Karpas-422 (cell line): Measurements from ENCODE around the gene ARAP2. TPM values are rescaled to one million over a fixed set of nuclear protein-coding genes. Genes with fewer than 3 reads are reported as not detected.

ENCODE experiments used
- DNase-seq: peaks from one replicate; pipeline ENCODE4 v3.0.0-alpha.2; 2015
- H2AFZ ChIP-seq: fragments of 200-600 bp; sonication (generic); 2 replicates; pipeline ENCODE4 v1.6.1; 2014; ENCODE audit warnings: antibody characterized with exemption, low read length, mixed read lengths
- H3K27ac ChIP-seq: fragments of 200-600 bp; sonication (generic); 2 replicates; pipeline ENCODE4 v1.5.1; 2014; ENCODE audit warnings: mild to moderate bottlenecking, low read length, moderate library complexity
- H3K27me3 ChIP-seq: fragments of 200-600 bp; sonication (generic); 2 replicates; pipeline ENCODE4 v1.6.1; 2014; ENCODE audit warnings: low read length, mixed read lengths
- H3K36me3 ChIP-seq: fragments of 200-600 bp; sonication (generic); 2 replicates; pipeline ENCODE4 v1.6.1; 2014; ENCODE audit warnings: low read length, mixed read lengths; ENCODE audit not compliant: insufficient read depth
- H3K4me1 ChIP-seq: fragments of 200-600 bp; sonication (generic); 2 replicates; pipeline ENCODE4 v1.6.1; 2014; ENCODE audit warnings: mild to moderate bottlenecking, low read length, mixed read lengths
- H3K4me2 ChIP-seq: fragments of 200-600 bp; sonication (generic); 2 replicates; pipeline ENCODE4 v1.6.1; 2014; ENCODE audit warnings: low read length, low read depth, mild to moderate bottlenecking; ENCODE audit not compliant: poor library complexity, severe bottlenecking
- H3K4me3 ChIP-seq: fragments of 200-600 bp; sonication (generic); 2 replicates; pipeline ENCODE4 v1.5.1; 2014; ENCODE audit warnings: mild to moderate bottlenecking, antibody characterized with exemption, low read length, mixed read lengths
- H3K79me2 ChIP-seq: fragments of 200-600 bp; sonication (generic); 2 replicates; pipeline ENCODE4 v1.6.1; 2014; ENCODE audit warnings: mild to moderate bottlenecking, low read length, mixed read lengths
- H3K9ac ChIP-seq: fragments of 200-600 bp; sonication (generic); 2 replicates; pipeline ENCODE4 v1.6.0; 2014; ENCODE audit warnings: low read length
- H3K9me2 ChIP-seq: fragments of 200-600 bp; sonication (generic), shearing (Covaris generic); replicated peaks from 2 replicates; pipeline ENCODE4 v1.6.0; 2014; ENCODE audit warnings: mild to moderate bottlenecking, low read length, moderate library complexity; ENCODE audit not compliant: insufficient read depth
- H3K9me3 ChIP-seq: fragments of 300-700, 200-600 bp; sonication (generic); 2 replicates; pipeline ENCODE4 v1.6.1; 2014; ENCODE audit warnings: low read length, mixed read lengths
- H4K20me1 ChIP-seq: fragments of 200-600 bp; sonication (generic); 2 replicates; pipeline ENCODE4 v1.6.1; 2014; ENCODE audit warnings: mild to moderate bottlenecking, antibody characterized with exemption, low read length, low read depth; ENCODE audit not compliant: insufficient read depth
- total RNA-seq: library from RNA; depleted of rRNA; stranded (reverse); fragments of >200 nt; shearing (Covaris generic); gene quantifications from 2 replicates; pipeline ENCODE4 v1.2.3, GENCODE V29; 2014; ENCODE audit warnings: low replicate concordance

Gene ARAP2
- total RNA-seq, 1 experiment from 2014 or later = 4.7 TPM

GRCh38 chr4:36207831-36208520 lies 36.3 kb downstream of the ARAP2 start:
- no peaks in the 10 kb centered on the region for H4K20me1 ChIP-seq
- H3K4me1 ChIP-seq = no peaks in the 10 kb centered on the region
- no peak for DNase-seq
- no peaks in the 10 kb centered on the region for H3K9me2 ChIP-seq
- H2AFZ ChIP-seq = no peak overlapping the region
- no peak overlapping the region for H3K4me2 ChIP-seq
- no peak overlapping the region for H3K9ac ChIP-seq
- H3K4me3 ChIP-seq = no peak overlapping the region
- peaks cover 3% of the 10 kb centered on the region; the same call in 1 of the 2 replicates for H3K9me3 ChIP-seq
- no peaks in the 10 kb centered on the region for H3K27me3 ChIP-seq
- H3K36me3 ChIP-seq = no peaks in the 10 kb centered on the region
- H3K79me2 ChIP-seq = no peaks in the 10 kb centered on the region
- no peak overlapping the region for H3K27ac ChIP-seq

- H3K4me1 ChIP-seq = no peaks in the 10 kb centered on the region
Observed at GRCh38 chr4:36207367-36207766, 36.9 kb downstream of the ARAP2 start.

GRCh38 chr4:36206603-36207311 lies 37.6 kb downstream of the ARAP2 start:
- no peaks in the 10 kb centered on the region for H3K4me1 ChIP-seq
- no peak overlapping the region for H3K9ac ChIP-seq
- no peaks in the 10 kb centered on the region for H3K9me2 ChIP-seq
- H3K27ac ChIP-seq = no peak overlapping the region
- H3K4me3 ChIP-seq = no peak overlapping the region
- no peaks in the 10 kb centered on the region for H4K20me1 ChIP-seq
- no peak overlapping the region for H3K4me2 ChIP-seq
- H3K9me3 ChIP-seq = peaks cover 3% of the 10 kb centered on the region; the same call in 1 of the 2 replicates
- H3K36me3 ChIP-seq = no peaks in the 10 kb centered on the region
- no peaks in the 10 kb centered on the region for H3K79me2 ChIP-seq
- no peak overlapping the region for H2AFZ ChIP-seq
- DNase-seq = no peak
- no peaks in the 10 kb centered on the region for H3K27me3 ChIP-seq

More at GRCh38 chr4:36207367-36207766, 36.9 kb downstream of the ARAP2 start:
- no peak for DNase-seq
- no peaks in the 10 kb centered on the region for H3K9me2 ChIP-seq
- no peak overlapping the region for H3K4me3 ChIP-seq
- no peaks in the 10 kb centered on the region for H3K79me2 ChIP-seq
- H4K20me1 ChIP-seq = no peaks in the 10 kb centered on the region
- no peak overlapping the region for H2AFZ ChIP-seq
- H3K4me2 ChIP-seq = no peak overlapping the region
- H3K9me3 ChIP-seq = peaks cover 3% of the 10 kb centered on the region; the same call in 1 of the 2 replicates
- H3K9ac ChIP-seq = no peak overlapping the region
- no peak overlapping the region for H3K27ac ChIP-seq
- H3K27me3 ChIP-seq = no peaks in the 10 kb centered on the region
- H3K36me3 ChIP-seq = no peaks in the 10 kb centered on the region

GRCh38 chr4:36206012-36206411 lies 38.3 kb downstream of the ARAP2 start:
- Histone ChIP-seq H4K20me1 (no peaks in the 10 kb centered on the region), H3K9ac (no peak overlapping the region), H3K36me3 (no peaks in the 10 kb centered on the region), H3K4me2 (no peak overlapping the region), H3K27ac (no peak overlapping the region), H3K4me1 (no peaks in the 10 kb centered on the region), H3K27me3 (no peaks in the 10 kb centered on the region), H3K9me3 (peaks cover 8% of the 10 kb centered on the region; the same call in 1 of the 2 replicates), H3K4me3 (no peak overlapping the region), H2AFZ (no peak overlapping the region), H3K79me2 (no peaks in the 10 kb centered on the region), H3K9me2 (no peaks in the 10 kb centered on the region)
- DNase-seq = no peak

GRCh38 chr4:36198861-36199260 lies 45.5 kb downstream of the ARAP2 start:
- DNase-seq = no peak
- no peak overlapping the region for H3K4me3 ChIP-seq
- peaks cover 5% of the 10 kb centered on the region; the same call in 1 of the 2 replicates for H3K9me3 ChIP-seq

GRCh38 chr4:36198068-36198808 lies 46.1 kb downstream of the ARAP2 start:
- H3K9ac ChIP-seq = no peak overlapping the region
- no peaks in the 10 kb centered on the region for H3K9me2 ChIP-seq
- H3K4me3 ChIP-seq = no peak overlapping the region
- H3K27ac ChIP-seq = no peak overlapping the region
- no peaks in the 10 kb centered on the region for H3K36me3 ChIP-seq
- peaks cover 5% of the 10 kb centered on the region; the same call in 1 of the 2 replicates for H3K9me3 ChIP-seq
- no peak for DNase-seq
- no peaks in the 10 kb centered on the region for H4K20me1 ChIP-seq
- H3K4me1 ChIP-seq = no peaks in the 10 kb centered on the region
- H3K4me2 ChIP-seq = no peak overlapping the region
- H3K79me2 ChIP-seq = no peaks in the 10 kb centered on the region
- no peak overlapping the region for H2AFZ ChIP-seq
- no peaks in the 10 kb centered on the region for H3K27me3 ChIP-seq

More at GRCh38 chr4:36198861-36199260, 45.5 kb downstream of the ARAP2 start:
- no peaks in the 10 kb centered on the region for H4K20me1 ChIP-seq
- H3K9ac ChIP-seq = no peak overlapping the region
- H3K36me3 ChIP-seq = no peaks in the 10 kb centered on the region
- no peak overlapping the region for H3K27ac ChIP-seq
- no peaks in the 10 kb centered on the region for H3K4me1 ChIP-seq
- no peak overlapping the region for H2AFZ ChIP-seq
- no peaks in the 10 kb centered on the region for H3K79me2 ChIP-seq
- no peak overlapping the region for H3K4me2 ChIP-seq
- H3K27me3 ChIP-seq = no peaks in the 10 kb centered on the region
- no peaks in the 10 kb centered on the region for H3K9me2 ChIP-seq

- DNase-seq = no peak
- peaks cover 5% of the 10 kb centered on the region; the same call in 1 of the 2 replicates for H3K9me3 ChIP-seq
- no peaks in the 10 kb centered on the region for H3K4me1 ChIP-seq
- no peaks in the 10 kb centered on the region for H4K20me1 ChIP-seq
- H3K4me3 ChIP-seq = no peak overlapping the region
- H3K36me3 ChIP-seq = no peaks in the 10 kb centered on the region
- no peak overlapping the region for H2AFZ ChIP-seq
- no peak overlapping the region for H3K27ac ChIP-seq
- no peak overlapping the region for H3K4me2 ChIP-seq
- no peaks in the 10 kb centered on the region for H3K9me2 ChIP-seq
- no peaks in the 10 kb centered on the region for H3K27me3 ChIP-seq
- H3K9ac ChIP-seq = no peak overlapping the region
- H3K79me2 ChIP-seq = no peaks in the 10 kb centered on the region
Observed at GRCh38 chr4:36197501-36197900, 46.8 kb downstream of the ARAP2 start.
